ENCODE measurements around the gene CTNNBIP1.

- TF ChIP-seq ZNF670 (tag by site-specific recombination; IDR thresholded peaks at IDR 0.05; ENCODE audit: low read depth) (no peak), HOXA7 (CRISPR knock-in tag; IDR thresholded peaks at IDR 0.05; ENCODE audit: borderline replicate concordance) (no peak), PBX3 (CRISPR knock-in tag; IDR thresholded peaks at IDR 0.05) (no peak), ZNF404 (tag by site-specific recombination; IDR thresholded peaks at IDR 0.05) (no peak)
- TF ChIP-seq, protein P1, sequence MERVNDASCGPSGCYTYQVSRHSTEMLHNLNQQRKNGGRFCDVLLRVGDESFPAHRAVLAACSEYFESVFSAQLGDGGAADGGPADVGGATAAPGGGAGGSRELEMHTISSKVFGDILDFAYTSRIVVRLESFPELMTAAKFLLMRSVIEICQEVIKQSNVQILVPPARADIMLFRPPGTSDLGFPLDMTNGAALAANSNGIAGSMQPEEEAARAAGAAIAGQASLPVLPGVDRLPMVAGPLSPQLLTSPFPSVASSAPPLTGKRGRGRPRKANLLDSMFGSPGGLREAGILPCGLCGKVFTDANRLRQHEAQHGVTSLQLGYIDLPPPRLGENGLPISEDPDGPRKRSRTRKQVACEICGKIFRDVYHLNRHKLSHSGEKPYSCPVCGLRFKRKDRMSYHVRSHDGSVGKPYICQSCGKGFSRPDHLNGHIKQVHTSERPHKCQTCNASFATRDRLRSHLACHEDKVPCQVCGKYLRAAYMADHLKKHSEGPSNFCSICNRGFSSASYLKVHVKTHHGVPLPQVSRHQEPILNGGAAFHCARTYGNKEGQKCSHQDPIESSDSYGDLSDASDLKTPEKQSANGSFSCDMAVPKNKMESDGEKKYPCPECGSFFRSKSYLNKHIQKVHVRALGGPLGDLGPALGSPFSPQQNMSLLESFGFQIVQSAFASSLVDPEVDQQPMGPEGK (tag by site-specific recombination; IDR thresholded peaks at IDR 0.05): no peak
- TF ChIP-seq, protein P2, sequence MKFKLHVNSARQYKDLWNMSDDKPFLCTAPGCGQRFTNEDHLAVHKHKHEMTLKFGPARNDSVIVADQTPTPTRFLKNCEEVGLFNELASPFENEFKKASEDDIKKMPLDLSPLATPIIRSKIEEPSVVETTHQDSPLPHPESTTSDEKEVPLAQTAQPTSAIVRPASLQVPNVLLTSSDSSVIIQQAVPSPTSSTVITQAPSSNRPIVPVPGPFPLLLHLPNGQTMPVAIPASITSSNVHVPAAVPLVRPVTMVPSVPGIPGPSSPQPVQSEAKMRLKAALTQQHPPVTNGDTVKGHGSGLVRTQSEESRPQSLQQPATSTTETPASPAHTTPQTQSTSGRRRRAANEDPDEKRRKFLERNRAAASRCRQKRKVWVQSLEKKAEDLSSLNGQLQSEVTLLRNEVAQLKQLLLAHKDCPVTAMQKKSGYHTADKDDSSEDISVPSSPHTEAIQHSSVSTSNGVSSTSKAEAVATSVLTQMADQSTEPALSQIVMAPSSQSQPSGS (tag by site-specific recombination; IDR thresholded peaks at IDR 0.05; ENCODE audit: low read depth): no peak
- TF ChIP-seq, protein P3, sequence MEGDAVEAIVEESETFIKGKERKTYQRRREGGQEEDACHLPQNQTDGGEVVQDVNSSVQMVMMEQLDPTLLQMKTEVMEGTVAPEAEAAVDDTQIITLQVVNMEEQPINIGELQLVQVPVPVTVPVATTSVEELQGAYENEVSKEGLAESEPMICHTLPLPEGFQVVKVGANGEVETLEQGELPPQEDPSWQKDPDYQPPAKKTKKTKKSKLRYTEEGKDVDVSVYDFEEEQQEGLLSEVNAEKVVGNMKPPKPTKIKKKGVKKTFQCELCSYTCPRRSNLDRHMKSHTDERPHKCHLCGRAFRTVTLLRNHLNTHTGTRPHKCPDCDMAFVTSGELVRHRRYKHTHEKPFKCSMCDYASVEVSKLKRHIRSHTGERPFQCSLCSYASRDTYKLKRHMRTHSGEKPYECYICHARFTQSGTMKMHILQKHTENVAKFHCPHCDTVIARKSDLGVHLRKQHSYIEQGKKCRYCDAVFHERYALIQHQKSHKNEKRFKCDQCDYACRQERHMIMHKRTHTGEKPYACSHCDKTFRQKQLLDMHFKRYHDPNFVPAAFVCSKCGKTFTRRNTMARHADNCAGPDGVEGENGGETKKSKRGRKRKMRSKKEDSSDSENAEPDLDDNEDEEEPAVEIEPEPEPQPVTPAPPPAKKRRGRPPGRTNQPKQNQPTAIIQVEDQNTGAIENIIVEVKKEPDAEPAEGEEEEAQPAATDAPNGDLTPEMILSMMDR (tag by site-specific recombination; IDR thresholded peaks at IDR 0.05): no peak
Measured at GRCh38 chr1:9844756-9845155, 65.3 kb downstream of the CTNNBIP1 start.

Data from HEK293 (cell line).